NCI-H1694 (cell line): Measurements from ENCODE around the gene FAM227B.
"Not testable (repeated sequence)": the region's sequence is repeated elsewhere in the genome, so short reads cannot be mapped to it uniquely, and the experiment has no call there.

ENCODE experiments used
- DNase-seq: peaks from one replicate; lab custom pipeline; 2025; lab: John Stamatoyannopoulos, UW

Gene FAM227B

GRCh38 chr15:49379996-49380395 is 240.6 kb downstream of the FAM227B start:
- DNase-seq: no peak

- no peak for DNase-seq
Observed at GRCh38 chr15:49372366-49372765, 248.3 kb downstream of the FAM227B start.

- DNase-seq: no peak
Observed at GRCh38 chr15:49370782-49371181, 249.8 kb downstream of the FAM227B start.

GRCh38 chr15:49366496-49366895 is 254.1 kb downstream of the FAM227B start:
- no peak for DNase-seq

- no peak for DNase-seq
Observed at GRCh38 chr15:49361370-49361769, 259.2 kb downstream of the FAM227B start.

GRCh38 chr15:49354439-49354838 is 266.2 kb downstream of the FAM227B start:
- DNase-seq: not testable (repeated sequence)

GRCh38 chr15:49343546-49343945 is 277.1 kb downstream of the FAM227B start:
- DNase-seq: no peak

GRCh38 chr15:49339656-49340055 is 281.0 kb downstream of the FAM227B start:
- no peak for DNase-seq

- DNase-seq: no peak
Observed at GRCh38 chr15:49331951-49332350, 288.7 kb downstream of the FAM227B start.

GRCh38 chr15:49331442-49331841 is 289.2 kb downstream of the FAM227B start:
- DNase-seq: no peak

GRCh38 chr15:49330166-49330565 is 290.5 kb downstream of the FAM227B start:
- DNase-seq: no peak

- no peak for DNase-seq
Observed at GRCh38 chr15:49328941-49329340, 291.7 kb downstream of the FAM227B start.

- no peak for DNase-seq
Observed at GRCh38 chr15:49327927-49328326, 292.7 kb downstream of the FAM227B start.

- no peak for DNase-seq
Observed at GRCh38 chr15:49323207-49323606, 297.4 kb downstream of the FAM227B start.

- DNase-seq: no peak
Observed at GRCh38 chr15:49320351-49320750, 300.3 kb downstream of the FAM227B start.

- no peak for DNase-seq
Observed at GRCh38 chr15:49315391-49315823, 305.2 kb downstream of the FAM227B start.

- no peak for DNase-seq
Observed at GRCh38 chr15:49314716-49315115, 305.9 kb downstream of the FAM227B start.

GRCh38 chr15:49313650-49314049 is 307.0 kb downstream of the FAM227B start:
- DNase-seq: no peak

- DNase-seq: no peak
Observed at GRCh38 chr15:49309889-49310288, 310.7 kb downstream of the FAM227B start.

GRCh38 chr15:49308686-49309085 is 311.9 kb downstream of the FAM227B start:
- no peak for DNase-seq

GRCh38 chr15:49306551-49306950 is 314.1 kb downstream of the FAM227B start:
- no peak for DNase-seq

- DNase-seq: no peak
Observed at GRCh38 chr15:49303003-49303402, 317.6 kb downstream of the FAM227B start.

GRCh38 chr15:49301562-49301961 is 319.1 kb downstream of the FAM227B start:
- DNase-seq: no peak

- DNase-seq: no peak
Observed at GRCh38 chr15:49300856-49301255, 319.8 kb downstream of the FAM227B start.

- no peak for DNase-seq
Observed at GRCh38 chr15:49297584-49297983, 323.0 kb downstream of the FAM227B start.
